Measurements from ENCODE around the gene TMEM52.

TMEM52 gene

DNA sequence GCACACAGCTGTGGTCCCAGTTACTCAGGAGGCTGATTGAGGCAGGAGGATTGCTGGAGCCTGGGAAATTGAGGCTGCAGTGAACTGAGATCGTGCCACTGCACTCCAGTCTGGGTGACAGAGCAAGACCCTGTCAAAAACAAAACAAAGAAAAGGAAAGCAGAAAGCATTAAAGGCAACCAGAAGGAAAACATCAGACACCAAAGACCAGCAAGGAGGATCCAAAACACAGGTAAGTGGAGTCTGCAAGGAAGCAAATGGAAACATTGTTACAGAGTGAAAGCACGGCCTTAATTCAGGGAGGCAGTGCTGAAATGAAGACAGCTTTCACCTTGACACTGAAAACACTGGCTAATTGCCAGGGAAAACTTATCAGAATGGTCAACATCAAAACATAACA is 43.7 kb upstream of the TMEM52 start:
- H3K4me3 ChIP-seq (ENCODE audit: low read depth, low read length) = no peak overlapping the region
- TF ChIP-seq, protein P1, sequence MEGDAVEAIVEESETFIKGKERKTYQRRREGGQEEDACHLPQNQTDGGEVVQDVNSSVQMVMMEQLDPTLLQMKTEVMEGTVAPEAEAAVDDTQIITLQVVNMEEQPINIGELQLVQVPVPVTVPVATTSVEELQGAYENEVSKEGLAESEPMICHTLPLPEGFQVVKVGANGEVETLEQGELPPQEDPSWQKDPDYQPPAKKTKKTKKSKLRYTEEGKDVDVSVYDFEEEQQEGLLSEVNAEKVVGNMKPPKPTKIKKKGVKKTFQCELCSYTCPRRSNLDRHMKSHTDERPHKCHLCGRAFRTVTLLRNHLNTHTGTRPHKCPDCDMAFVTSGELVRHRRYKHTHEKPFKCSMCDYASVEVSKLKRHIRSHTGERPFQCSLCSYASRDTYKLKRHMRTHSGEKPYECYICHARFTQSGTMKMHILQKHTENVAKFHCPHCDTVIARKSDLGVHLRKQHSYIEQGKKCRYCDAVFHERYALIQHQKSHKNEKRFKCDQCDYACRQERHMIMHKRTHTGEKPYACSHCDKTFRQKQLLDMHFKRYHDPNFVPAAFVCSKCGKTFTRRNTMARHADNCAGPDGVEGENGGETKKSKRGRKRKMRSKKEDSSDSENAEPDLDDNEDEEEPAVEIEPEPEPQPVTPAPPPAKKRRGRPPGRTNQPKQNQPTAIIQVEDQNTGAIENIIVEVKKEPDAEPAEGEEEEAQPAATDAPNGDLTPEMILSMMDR (IDR thresholded peaks at IDR 0.05; ENCODE audit: low read depth, low read length) = no peak

DNA sequence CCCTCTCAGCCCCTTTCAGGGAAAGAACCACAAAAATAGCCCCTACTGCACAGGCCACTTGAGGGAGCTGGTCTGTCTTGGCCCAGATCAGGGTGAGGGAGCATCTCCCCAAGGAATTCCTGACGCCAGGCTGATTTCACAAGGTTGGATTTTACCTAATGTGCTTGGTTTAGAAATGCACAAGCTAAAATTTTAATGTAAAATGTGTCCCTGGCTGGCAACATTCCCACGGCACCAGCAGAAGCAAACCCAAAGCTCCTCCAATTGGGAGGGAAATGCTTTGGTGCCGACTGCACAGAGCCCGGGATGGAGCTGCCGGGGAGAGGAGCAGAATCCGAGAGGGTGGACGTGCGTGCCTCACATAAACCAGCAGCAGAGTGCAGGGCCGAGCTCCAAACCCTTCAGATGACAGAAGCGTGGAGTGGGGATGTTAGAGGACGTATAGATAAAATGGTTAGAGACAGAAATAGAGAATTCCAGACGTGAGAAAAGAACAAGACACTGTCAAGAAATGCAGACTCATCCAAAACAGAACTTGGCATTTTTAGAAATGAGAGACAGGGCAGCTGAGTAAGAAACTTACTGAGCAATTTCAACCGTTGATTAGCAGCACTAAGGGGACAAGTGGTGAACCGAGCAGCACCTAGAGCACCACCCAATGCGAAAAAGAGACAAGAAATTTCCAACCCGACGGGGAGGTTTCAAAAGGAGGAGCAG is 41.6 kb upstream of the TMEM52 start:
- H3K4me3 ChIP-seq (ENCODE audit: low read depth, low read length) = no peak overlapping the region
- TF ChIP-seq, protein P1 (IDR thresholded peaks at IDR 0.05; ENCODE audit: low read depth, low read length) = no peak

DNA sequence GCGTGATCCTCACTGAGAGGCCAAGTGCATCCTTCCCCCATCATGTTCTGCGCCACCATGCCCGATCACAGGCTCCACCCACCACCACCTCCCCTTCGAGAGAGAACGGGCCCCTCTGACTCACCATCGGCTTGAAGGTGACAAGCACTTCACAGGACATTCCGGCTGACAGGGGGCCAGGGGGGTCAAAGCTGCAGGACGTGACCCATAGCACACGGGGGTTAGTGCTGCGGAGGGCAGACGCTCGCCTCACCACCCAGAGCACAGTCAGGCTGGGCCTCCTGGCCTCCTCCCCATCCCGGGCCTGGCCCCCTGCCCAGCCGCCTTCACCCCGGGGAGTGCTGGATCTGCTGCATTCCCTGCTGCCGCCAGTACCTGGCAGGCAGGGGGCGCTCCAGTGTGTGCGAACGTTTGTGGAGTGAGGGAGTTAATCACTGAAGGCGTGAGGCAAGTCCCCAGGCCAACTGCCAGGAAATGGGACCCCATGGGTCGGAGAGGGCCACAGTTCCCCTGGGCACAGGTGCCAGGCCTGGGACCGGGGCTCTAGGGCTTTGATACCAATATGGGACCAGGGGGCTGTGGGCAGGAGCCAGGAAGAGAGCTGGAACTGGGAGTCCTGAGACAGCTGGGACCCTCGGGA is 40.9 kb upstream of the TMEM52 start:
- no peak overlapping the region for H3K4me3 ChIP-seq (ENCODE audit: low read depth, low read length)
- TF ChIP-seq, protein P1 (IDR thresholded peaks at IDR 0.05; ENCODE audit: low read depth, low read length) = peak; percentile 69

DNA sequence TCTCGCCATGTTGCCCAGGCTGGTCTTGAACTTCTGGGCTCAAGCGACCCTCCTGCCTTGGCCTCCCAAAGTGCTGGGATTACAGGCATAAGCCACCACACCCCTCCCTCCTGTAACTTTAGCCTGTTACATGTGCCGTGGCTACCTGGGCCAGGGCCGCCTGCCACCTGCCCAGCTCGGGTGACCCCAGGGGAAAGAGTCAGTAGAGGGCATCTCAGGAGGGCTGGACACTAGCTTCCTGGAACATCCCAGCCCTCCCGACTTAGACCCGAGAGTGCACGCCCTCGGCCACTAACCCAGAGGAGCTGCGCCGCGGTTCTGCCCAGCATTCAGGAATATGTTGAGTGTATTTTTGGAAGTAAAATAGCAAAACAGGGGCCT is 40.4 kb upstream of the TMEM52 start:
- H3K4me3 ChIP-seq (ENCODE audit: low read depth, low read length) = no peak overlapping the region
- TF ChIP-seq, protein P1 (IDR thresholded peaks at IDR 0.05; ENCODE audit: low read depth, low read length) = no peak

DNA sequence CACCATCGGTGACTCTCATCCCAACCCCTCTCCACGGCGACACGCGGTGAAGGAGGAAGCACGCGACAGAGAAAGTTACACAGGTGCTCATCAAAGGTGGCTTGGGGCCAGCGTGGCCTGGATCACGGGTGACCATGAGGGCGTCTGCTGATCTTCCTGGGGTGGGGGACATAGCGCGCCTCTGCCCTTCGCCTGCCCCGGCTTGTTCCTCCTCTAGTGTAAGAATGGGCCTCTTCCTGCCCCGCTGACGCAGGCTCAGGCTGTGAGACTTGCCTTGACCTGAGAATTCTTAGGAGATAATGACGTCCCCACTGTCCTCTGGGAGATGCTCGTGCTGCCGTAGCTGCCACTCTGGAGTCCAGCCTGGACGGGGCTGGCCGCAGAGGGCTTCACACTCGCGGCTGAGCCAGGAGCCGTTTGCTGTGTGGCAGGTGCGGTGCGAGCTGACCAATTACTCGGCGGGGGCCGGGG is 39.0 kb upstream of the TMEM52 start:
- H3K4me3 ChIP-seq (ENCODE audit: low read depth, low read length) = no peak overlapping the region
- TF ChIP-seq, protein P1 (IDR thresholded peaks at IDR 0.05; ENCODE audit: low read depth, low read length) = no peak

DNA sequence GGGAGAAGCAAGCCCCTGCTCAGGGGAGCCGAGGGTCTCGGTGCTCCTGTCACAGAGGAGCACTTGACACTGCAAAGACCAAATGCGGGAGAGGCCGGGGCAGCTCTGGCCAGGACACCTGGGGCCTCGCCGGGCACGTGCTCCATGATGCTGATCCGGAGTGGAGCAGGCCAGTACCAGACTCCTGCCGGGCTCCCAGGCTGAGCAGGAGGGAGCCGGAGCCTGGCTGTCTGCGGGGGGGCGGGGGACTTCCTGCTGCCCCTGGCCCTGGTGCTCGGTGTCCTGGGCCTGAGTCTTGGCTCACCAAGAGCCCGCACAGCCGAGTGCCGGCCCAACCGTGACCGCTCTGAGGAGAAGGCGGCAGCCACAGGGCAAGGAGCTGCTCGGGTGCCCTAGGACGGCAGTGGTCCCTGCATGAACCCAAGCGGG is 38.5 kb upstream of the TMEM52 start:
- no peak overlapping the region for H3K4me3 ChIP-seq (ENCODE audit: low read depth, low read length)
- TF ChIP-seq, protein P1 (IDR thresholded peaks at IDR 0.05; ENCODE audit: low read depth, low read length) = no peak

Data from WI38 (cell line).